Measurements from ENCODE around the gene WHRN. TPM values are rescaled to one million over a fixed set of nuclear protein-coding genes. Genes with fewer than 3 reads are reported as not detected.
A peak's percentile ranks its signal among the peaks of the same experiment; 100 is the strongest.

Gene WHRN
- total and polyA plus RNA-seq, 2 of the 8 experiments (the other 6 are each of a cell fraction or from before 2014, with no cell fraction given) = 4.4 to 7.7 TPM

GRCh38 chr9:114383521-114384231, 121.6 kb downstream of the WHRN start:
- Histone ChIP-seq H3K9ac (replicated peaks in 1 of 4; ENCODE audit: extremely low read depth in 1 of 4, low read depth in 3 of 4, low read length in 3 of 4) (no peak overlapping the region; a peak in 2 of 7 replicates), H3K14ac (ENCODE audit: insufficient read length) (no peak overlapping the region), H3K27me3 (replicated peaks in 1 of 4; ENCODE audit: control insufficient read depth in 3 of 4, extremely low read depth in 1 of 4, insufficient read depth in 3 of 4, low read length in 3 of 4) (no peaks in the 10 kb centered on the region; a peak in 1 of 7 replicates), H2BK15ac (ENCODE audit: low read length) (peak overlapping the region; percentile 83), H4K20me1 (replicated peaks in 1 of 2; ENCODE audit: control insufficient read depth in 1 of 2, insufficient read depth in 2 of 2, low read length in 2 of 2) (no peaks in the 10 kb centered on the region), H3K79me2 (ENCODE audit: control insufficient read depth in 1 of 2, insufficient read depth in 2 of 2, low read length in 2 of 2) (peaks cover 0 to 2% of the 10 kb centered on the region in 2 experiments; a peak in 1 of 4 replicates), H3K36me3 (ENCODE audit: control insufficient read depth in 2 of 4, insufficient read depth in 4 of 4, low read length in 3 of 4) (peaks cover 0 to 3% (median 3%) of the 10 kb centered on the region in 4 experiments; a peak in 3 of 8 replicates), H2AK5ac (ENCODE audit: low read depth, low read length) (no peak overlapping the region), H3K4me3 (ENCODE audit: extremely low read depth in 1 of 4, insufficient read depth in 2 of 4, low read depth in 3 of 4, low read length in 4 of 4) (0 out of 8 replicates have a peak overlapping the region, but pooled peaks of 1 of the 4 experiments have one; percentile 0), H2BK12ac (ENCODE audit: low read depth, low read length) (0 out of 2 replicates have a peak overlapping the region, but pooled peaks have one; percentile 62), H3K79me1 (ENCODE audit: low read depth, low read length) (peaks cover 3% of the 10 kb centered on the region; the same call in 1 of the 2 replicates), H3K27ac (ENCODE audit: low read depth, low read length) (peak overlapping the region; percentile 38; the same call in 1 of the 2 replicates), H3K4me2 (ENCODE audit: insufficient read depth in 1 of 2, low read depth in 2 of 2, low read length in 2 of 2) (peak overlapping the region; percentile 7 to 20; a peak in 2 of 4 replicates), H3K18ac (ENCODE audit: extremely low read depth, low read length) (peak overlapping the region; percentile 60), H3K9me3 (ENCODE audit: insufficient read depth in 2 of 2, low read depth in 1 of 2, low read length in 1 of 2) (no peaks in the 10 kb centered on the region), H3K56ac (replicated peaks; ENCODE audit: insufficient read length, low read depth, low read length) (no peak overlapping the region), H3K23ac (ENCODE audit: insufficient read length) (no peak overlapping the region), H2BK120ac (replicated peaks; ENCODE audit: low read depth, low read length) (peak overlapping the region; percentile 17), H4K91ac (replicated peaks; ENCODE audit: insufficient read length, low read length) (peak overlapping the region; percentile 29), H4K8ac (ENCODE audit: extremely low read depth, insufficient read depth, low read length) (no peak overlapping the region), H3K23me2 (ENCODE audit: low read depth, low read length) (no peaks in the 10 kb centered on the region), H4K5ac (ENCODE audit: insufficient read length, low read depth, low read length) (peak overlapping the region; percentile 2), H2AFZ (ENCODE audit: low read length) (no peak overlapping the region), H2BK5ac (ENCODE audit: low read depth, low read length) (peak overlapping the region; percentile 28; the same call in 1 of the 2 replicates), H3K4ac (replicated peaks; ENCODE audit: insufficient read length, low read depth, low read length) (peak overlapping the region; percentile 71), H2BK20ac (ENCODE audit: low read length) (0 out of 2 replicates have a peak overlapping the region, but pooled peaks have one; percentile 13), H3K4me1 (replicated peaks in 1 of 4; ENCODE audit: control insufficient read depth in 3 of 4, insufficient read depth in 4 of 4, low read length in 3 of 4) (peaks cover 19 to 47% (median 39%) of the 10 kb centered on the region in 4 experiments)
- CTCF ChIA-PET (ENCODE audit: partially characterized antibody) = interaction anchor here (0.7 to 1.6 kb wide), 6 partner anchors 10 to 238 kb away, joined by 3 to 5 read pairs (median 3); no protein-coding TSS in a partner anchor
- WGBS, 2 experiments (ENCODE audit: extremely low coverage in 1 of 2, insufficient coverage in 1 of 2, insufficient read length in 1 of 2, insufficient replicate concordance in 2 of 2, low coverage in 1 of 2, low lambda C conversion rate in 2 of 2, missing lambda C conversion rate in 1 of 2) = 91% methylated on average over 8 of the region's 8 CpGs; no CpG with 5 or more reads in 1 of the 2 experiments
- POLR2A ChIA-PET (ENCODE audit: partially characterized antibody) = interaction anchor here (1.4 to 10.9 kb wide), 5 partner anchors 11 to 33 kb away, joined by 3 to 67 read pairs (median 5); no protein-coding TSS in a partner anchor
- DNase-seq (ENCODE audit: low read depth in 1 of 2, low spot score in 2 of 2) = no peak
- FAIRE-seq = no peak
- TF ChIP-seq TAF7 (optimal IDR thresholded peaks at IDR 0.05; ENCODE audit: borderline replicate concordance, low read depth, low read length) = no peak
- TF ChIP-seq CTCF (IDR thresholded peaks at IDR 0.05; ENCODE audit: control extremely low read depth in 1 of 3, insufficient read depth in 1 of 3, low read depth in 1 of 3, low read length in 3 of 3) = no peak
- TF ChIP-seq BRCA1 (IDR thresholded peaks at IDR 0.05; ENCODE audit: low read depth, low read length) = no peak
- no peak for TF ChIP-seq JUN (IDR thresholded peaks at IDR 0.05; ENCODE audit: low read depth, low read length)
- no peak for TF ChIP-seq TAF1 (IDR thresholded peaks at IDR 0.05; ENCODE audit: low read depth, low read length)
- no peak for TF ChIP-seq CBX5 (IDR thresholded peaks at IDR 0.05; ENCODE audit: low read depth, low read length)
- no peak for TF ChIP-seq TBP (IDR thresholded peaks at IDR 0.05; ENCODE audit: low read depth, low read length)
- TF ChIP-seq KDM5A (IDR thresholded peaks at IDR 0.05; ENCODE audit: low read length) = no peak
- no peak for TF ChIP-seq TCF12 (IDR thresholded peaks at IDR 0.05; ENCODE audit: low read depth, low read length)

All from H1 (cell line).